Breast epithelium (tissue), 3 donors: ENCODE results near the gene PANX1.

ENCODE experiments used
- CTCF ChIP-seq, 3 donors: fragments of 450-650 bp; IDR thresholded peaks; one replicate each; pipeline ENCODE4 v1.5.1; 2016 to 2017; ENCODE audit warnings: antibody characterized with exemption in 3 of 3, mild to moderate bottlenecking in 3 of 3, moderate library complexity in 3 of 3
- POLR2A ChIP-seq: fragments of 450-650 bp; IDR thresholded peaks from one replicate; pipeline ENCODE4 v1.6.1; 2016; ENCODE audit warnings: antibody characterized with exemption, mild to moderate bottlenecking, moderate library complexity
- POLR2AphosphoS5 ChIP-seq, 3 donors: sonication (generic); formaldehyde crosslinking; IDR thresholded peaks; one replicate each; pipeline ENCODE4 v1.6.1; 2017; ENCODE audit warnings: antibody characterized with exemption in 3 of 3

GRCh38 chr11:94104734-94105133 is 23.9 kb upstream of the PANX1 start:
- no peak for TF ChIP-seq CTCF (IDR thresholded peaks at IDR 0.05)
- no peak for TF ChIP-seq POLR2A
- no peak for TF ChIP-seq POLR2AphosphoS5 (IDR thresholded peaks at IDR 0.05)
